Activated CD8-positive, alpha-beta memory T cell treated with anti-CD3 and anti-CD28 coated beads for 1 hour (primary cell): ENCODE data around the gene CTSA.

Source experiments
- DNase-seq, 2 donors: peaks; one replicate each; pipeline ENCODE4 v3.0.0-alpha.2; 2020; ENCODE audit warnings: low read depth in 1 of 2; ENCODE audit errors: extremely low read depth in 1 of 2

CTSA gene

GRCh38 chr20:45934586-45935415 lies 43.7 kb downstream of the CTSA start, which contains the start of gene PCIF1:
Gene PCIF1 (plus strand): TSS chr20:45934683. CDS start chr20:45939000, 4,317 bp downstream.
- DNase-seq: peak; percentile 97 to 99

GRCh38 chr20:45935416-45936046 lies 44.4 kb downstream of the CTSA start:
- DNase-seq: no peak

GRCh38 chr20:45937765-45938164 lies 46.6 kb downstream of the CTSA start:
- no peak for DNase-seq

GRCh38 chr20:45938727-45939438 lies 47.7 kb downstream of the CTSA start:
- no peak for DNase-seq

- DNase-seq: no peak
Observed at GRCh38 chr20:45940053-45940452, 48.9 kb downstream of the CTSA start.

- DNase-seq: no peak
Observed at GRCh38 chr20:45940469-45940868, 49.3 kb downstream of the CTSA start.

GRCh38 chr20:45943613-45944012 lies 52.5 kb downstream of the CTSA start:
- DNase-seq: no peak

GRCh38 chr20:45944151-45944964 lies 53.2 kb downstream of the CTSA start:
- DNase-seq: no peak

- no peak for DNase-seq
Observed at GRCh38 chr20:45944965-45945677, 54.0 kb downstream of the CTSA start.

- DNase-seq: no peak
Observed at GRCh38 chr20:45945678-45946148, 54.6 kb downstream of the CTSA start.

GRCh38 chr20:45946149-45946970 lies 55.2 kb downstream of the CTSA start:
- DNase-seq: peak in 1 of 2 donors; percentile 34

- no peak for DNase-seq
Observed at GRCh38 chr20:45947110-45947866, 56.2 kb downstream of the CTSA start.

GRCh38 chr20:45948261-45948733 lies 57.2 kb downstream of the CTSA start:
- no peak for DNase-seq
